K562 (cell line): Measurements from ENCODE around the gene DBF4B. TPM values are rescaled to one million over a fixed set of nuclear protein-coding genes. Genes with fewer than 3 reads are reported as not detected.

Experiments used
- ATAC-seq: fragments of 200-7000 bp; cut with Tn5 transposase; 3 replicates; pipeline ENCODE4 v1.9.1; 2020; ENCODE audit warnings: moderate library complexity
- BruUV-seq: library from RNA; stranded (reverse); fragments of 400-500 nt; replicated peaks from 2 replicates; lab custom pipeline; 2021; lab: Mats Ljungman, UMichigan
- CTCF ChIA-PET: fragments of 300-600 bp; formaldehyde crosslinking; extraction: SDS; loops from one replicate; lab custom pipeline; 2021; ENCODE audit warnings: low intra/inter-chr PET ratio; lab: Yijun Ruan, JAX
- POLR2A ChIA-PET: fragments of 300-600, 350-650 bp; sonication (Branson Sonifier 250); formaldehyde crosslinking; extraction: SDS; loops from one replicate; lab custom pipeline; 2021; ENCODE audit warnings: antibody characterized with exemption, inconsistent platforms; lab: Yijun Ruan, JAX
- DNase-seq, 4 experiments: peaks; one replicate each; pipeline versions ENCODE4 v3.0.0 to v3.0.0-alpha.2; 2011 to 2018; ENCODE audit warnings: low spot score in 3 of 4, mixed read lengths in 3 of 4; ENCODE audit errors: extremely low read depth in 1 of 4
- FAIRE-seq: peaks from 2 replicates; lab custom pipeline; 2011; peaks lifted over from hg19 to GRCh38; lab: Jason Lieb, UNC
- H2AFZ ChIP-seq: 2 replicates; pipeline ENCODE4 v1.6.0; 2011; ENCODE audit warnings: low read depth, low read length, control low read depth, inconsistent platforms
- H3K27ac ChIP-seq: fragments of 200-600 bp; 3 replicates; pipeline ENCODE4 v1.8.0; 2011; ENCODE audit warnings: low read depth, mild to moderate bottlenecking, control low read depth, inconsistent platforms, low read length, moderate library complexity, mixed read lengths; ENCODE audit errors: extremely low read depth
- H3K27me3 ChIP-seq, 2 experiments: fragments of 300-600 bp in 1 of 2; 2 replicates in 1 of 2; 3 replicates in 1 of 2; pipeline versions ENCODE4 v1.6.0 to v1.8.0; 2011; ENCODE audit warnings: inconsistent platforms in 2 of 2, low read length in 2 of 2, mild to moderate bottlenecking in 1 of 2, mixed read lengths in 1 of 2, moderate library complexity in 1 of 2; ENCODE audit not compliant: control insufficient read depth in 2 of 2, insufficient read depth in 2 of 2
- H3K36me3 ChIP-seq: fragments of 300-600 bp; 3 replicates; pipeline ENCODE4 v1.8.0; 2011; ENCODE audit warnings: mild to moderate bottlenecking, low read length, inconsistent platforms; ENCODE audit not compliant: control insufficient read depth, insufficient read depth
- H3K4me1 ChIP-seq, 2 experiments: fragments of 200-600 bp in 1 of 2; replicated peaks in 1 of 2; 2 replicates in 1 of 2; 3 replicates in 1 of 2; pipeline versions ENCODE4 v1.5.1 to v1.8.0; 2011; ENCODE audit warnings: inconsistent platforms in 2 of 2, low read length in 2 of 2, mild to moderate bottlenecking in 1 of 2, mixed read lengths in 1 of 2, moderate library complexity in 1 of 2; ENCODE audit not compliant: control insufficient read depth in 2 of 2, insufficient read depth in 2 of 2
- H3K4me2 ChIP-seq: 2 replicates; pipeline ENCODE4 v1.6.1; 2011; ENCODE audit warnings: low read length, control low read depth, inconsistent platforms, mixed read lengths; ENCODE audit not compliant: insufficient read depth
- H3K4me3 ChIP-seq: fragments of 200-600 bp; sonication (generic), shearing (Covaris generic); 2 replicates; pipeline ENCODE4 v1.5.1; 2016; ENCODE audit warnings: control low read depth, inconsistent platforms
- H3K79me2 ChIP-seq: fragments of 200-600 bp; 3 replicates; pipeline ENCODE4 v1.8.0; 2011; ENCODE audit warnings: low read length, inconsistent platforms; ENCODE audit not compliant: control insufficient read depth, insufficient read depth
- H3K9ac ChIP-seq, 2 experiments: 2 replicates each; pipeline versions ENCODE4 v1.6.0 to v1.6.1; 2011; ENCODE audit warnings: low read depth in 2 of 2, low read length in 2 of 2, control low read depth in 1 of 2, inconsistent platforms in 1 of 2, mild to moderate bottlenecking in 1 of 2, mixed read lengths in 1 of 2; ENCODE audit not compliant: insufficient read depth in 1 of 2
- H3K9me1 ChIP-seq: one replicate; pipeline ENCODE4 v1.6.0; 2011; ENCODE audit warnings: inconsistent platforms, mild to moderate bottlenecking, low read length, moderate library complexity; ENCODE audit not compliant: control insufficient read depth, insufficient read depth
- H3K9me3 ChIP-seq: replicated peaks from 2 replicates; pipeline ENCODE4 v1.5.1; 2011; ENCODE audit warnings: low read depth, low read length, inconsistent platforms; ENCODE audit not compliant: control insufficient read depth, insufficient read depth
- H4K20me1 ChIP-seq: replicated peaks from 2 replicates; pipeline ENCODE4 v1.6.1; 2011; ENCODE audit warnings: low read length, inconsistent platforms, mixed read lengths; ENCODE audit not compliant: control insufficient read depth, insufficient read depth
- BCOR ChIP-seq: fragments of 450-650 bp; IDR thresholded peaks from 2 replicates; pipeline ENCODE4 v1.6.1; 2016
- ETS1 ChIP-seq: conservative IDR thresholded peaks from 2 replicates; pipeline ENCODE4 v1.6.1; 2011; ENCODE audit warnings: low read depth, mild to moderate bottlenecking, low read length; ENCODE audit not compliant: control insufficient read depth
- KDM5B ChIP-seq: fragments of 200-600 bp; sonication (generic); IDR thresholded peaks from 2 replicates; pipeline ENCODE4 v1.6.1; 2012; ENCODE audit warnings: low read depth, mild to moderate bottlenecking, moderate library complexity, low read length, control low read depth, inconsistent platforms; ENCODE audit not compliant: insufficient replicate concordance
- PATZ1 ChIP-seq: fragments of 250-450 bp; sonication (Bioruptor Pico); IDR thresholded peaks from 2 replicates; pipeline ENCODE4 v1.5.0; 2020; ENCODE audit warnings: mild to moderate bottlenecking, borderline replicate concordance
- SIN3B ChIP-seq: fragments of 450-650 bp; IDR thresholded peaks from 2 replicates; pipeline ENCODE4 v1.6.1; 2017; ENCODE audit warnings: low read depth, mild to moderate bottlenecking, moderate library complexity
- SMARCA4 ChIP-seq: fragments of 450-650 bp; IDR thresholded peaks from 2 replicates; pipeline ENCODE4 v1.6.1; 2016
- ZC3H8 ChIP-seq: fragments of 450-650 bp; IDR thresholded peaks from 2 replicates; pipeline ENCODE4 v1.6.1; 2017
- ZNF316 ChIP-seq: fragments of 450-650 bp; IDR thresholded peaks from 2 replicates; pipeline ENCODE4 v1.6.1; 2016
- WGBS: fragments of 100-300 bp; shearing (Covaris generic); methylation state at CpG from one replicate; pipeline ENCODE4 v1.1.6; 2016; ENCODE audit warnings: low coverage, mixed read lengths; ENCODE audit not compliant: insufficient coverage; ENCODE audit errors: missing lambda C conversion rate; 5-methylcytosine and 5-hydroxymethylcytosine counted together
- in situ Hi-C: fragments of 300-500 bp; cut with MboI; formaldehyde crosslinking; loops from 4 replicates; pipeline ENCODE4 v1.15.0; 2018; ENCODE audit warnings: inconsistent platforms, mixed read lengths
- intact Hi-C: fragments of 100-400 bp; cut with micrococcal nuclease; formaldehyde crosslinking; loops from 2 replicates; pipeline ENCODE4 v1.14.2; 2022
- polyA plus RNA-seq, 8 experiments: library from polyadenylated mRNA; depleted of rRNA in 4 of 8; stranded (reverse) in 5 of 8; unstranded in 3 of 8; fragments of >200 nt; fragmentation: Nextera tagmentation in 2 of 8; fragmentation: Illumina TruSeq in 1 of 8; extraction: Ambion mirVana in 2 of 8; extraction: Trizol in 1 of 8; gene quantifications; 2 replicates each; pipeline versions ENCODE4 v1.2.1 to v1.2.3, GENCODE V29; 2011 to 2014; ENCODE audit warnings: inconsistent platforms in 1 of 8, missing spikeins in 1 of 8
- total RNA-seq, 7 experiments: library from RNA; depleted of rRNA in 6 of 7; stranded (reverse); fragments of >200 nt in 6 of 7; fragmentation: Illumina TruSeq in 2 of 7; extraction: Trizol in 2 of 7; gene quantifications; 2 replicates each; pipeline versions ENCODE4 v1.2.1 to v1.2.3, GENCODE V29; 2011 to 2021; ENCODE audit warnings: low replicate concordance in 1 of 7
- TF ChIP-seq, protein P1 (sequence below): fragments of 250-450 bp; sonication (Bioruptor Pico); IDR thresholded peaks from 2 replicates; pipeline ENCODE4 v1.9.0; 2021; ENCODE audit warnings: mild to moderate bottlenecking, inconsistent platforms

The DBF4B gene
- total and polyA plus RNA-seq, 9 of the 15 experiments (the other 6 are each of a cell fraction or from before 2014, with no cell fraction given), result 2.5 to 26.9 (median 14.6) TPM

DNA sequence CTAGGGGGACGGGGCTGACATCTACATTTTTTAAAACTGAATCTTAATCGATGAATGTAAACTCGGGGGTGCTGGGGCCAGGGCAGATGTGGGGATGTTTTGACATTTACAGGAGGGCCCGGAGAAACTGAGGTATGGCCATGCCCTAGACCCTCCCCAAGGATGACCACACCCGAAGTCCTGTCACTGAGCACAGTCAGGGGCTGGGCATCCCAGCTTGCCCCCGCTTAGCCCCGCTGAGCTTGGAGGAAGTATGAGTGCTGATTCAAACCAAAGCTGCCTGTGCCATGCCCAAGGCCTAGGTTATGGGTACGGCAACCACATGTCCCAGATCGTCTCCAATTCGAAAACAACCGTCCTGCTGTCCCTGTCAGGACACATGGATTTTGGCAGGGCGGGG lies 71.7 kb downstream of the DBF4B start:
- Histone ChIP-seq H3K9me1 (no peaks in the 10 kb centered on the region), H3K4me1 (peaks cover 6 to 51% of the 10 kb centered on the region in 2 experiments; a peak in 4 of 5 replicates), H3K9me3 (no peaks in the 10 kb centered on the region), H3K9ac (no peak overlapping the region), H3K27me3 (peaks cover 12 to 50% of the 10 kb centered on the region in 2 experiments; a peak in 3 of 5 replicates), H4K20me1 (no peaks in the 10 kb centered on the region; the same call in 1 of the 2 replicates), H3K79me2 (no peaks in the 10 kb centered on the region), H3K4me2 (no peak overlapping the region), H3K36me3 (no peaks in the 10 kb centered on the region), H3K4me3 (no peak overlapping the region), H3K27ac (no peak overlapping the region), H2AFZ (no peak overlapping the region)
- BruUV-seq, result no TSS peak
- no peak for DNase-seq
- ChIA-PET CTCF (interaction anchor here (1.1 to 3.8 kb wide), 4 partner anchors 85 to 351 kb away, joined by 3 to 38 read pairs (median 11); no protein-coding TSS in a partner anchor), POLR2A (interaction anchor here (0.5 to 1.1 kb wide), 5 partner anchors 14 to 115 kb away, joined by 3 to 6 read pairs (median 3); no protein-coding TSS in a partner anchor)
- 33% methylated on average over 11 of the region's 12 CpGs for WGBS
- in situ Hi-C loops, result loop anchor here (5.0 kb wide), 1 partner anchor 87 kb away; no protein-coding TSS in a partner anchor
- TF ChIP-seq, protein P1, sequence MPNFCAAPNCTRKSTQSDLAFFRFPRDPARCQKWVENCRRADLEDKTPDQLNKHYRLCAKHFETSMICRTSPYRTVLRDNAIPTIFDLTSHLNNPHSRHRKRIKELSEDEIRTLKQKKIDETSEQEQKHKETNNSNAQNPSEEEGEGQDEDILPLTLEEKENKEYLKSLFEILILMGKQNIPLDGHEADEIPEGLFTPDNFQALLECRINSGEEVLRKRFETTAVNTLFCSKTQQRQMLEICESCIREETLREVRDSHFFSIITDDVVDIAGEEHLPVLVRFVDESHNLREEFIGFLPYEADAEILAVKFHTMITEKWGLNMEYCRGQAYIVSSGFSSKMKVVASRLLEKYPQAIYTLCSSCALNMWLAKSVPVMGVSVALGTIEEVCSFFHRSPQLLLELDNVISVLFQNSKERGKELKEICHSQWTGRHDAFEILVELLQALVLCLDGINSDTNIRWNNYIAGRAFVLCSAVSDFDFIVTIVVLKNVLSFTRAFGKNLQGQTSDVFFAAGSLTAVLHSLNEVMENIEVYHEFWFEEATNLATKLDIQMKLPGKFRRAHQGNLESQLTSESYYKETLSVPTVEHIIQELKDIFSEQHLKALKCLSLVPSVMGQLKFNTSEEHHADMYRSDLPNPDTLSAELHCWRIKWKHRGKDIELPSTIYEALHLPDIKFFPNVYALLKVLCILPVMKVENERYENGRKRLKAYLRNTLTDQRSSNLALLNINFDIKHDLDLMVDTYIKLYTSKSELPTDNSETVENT (CRISPR knock-in tag), result no peak
- TF ChIP-seq SIN3B, result no peak
- TF ChIP-seq ZC3H8, result no peak
- no peak for TF ChIP-seq BCOR
- no peak for TF ChIP-seq PATZ1 (CRISPR knock-in tag)
- TF ChIP-seq KDM5B, result no peak
- TF ChIP-seq ETS1, result no peak
- no peak for TF ChIP-seq ZNF316
- no peak for TF ChIP-seq SMARCA4
- no peak for FAIRE-seq
- no peak for ATAC-seq
- intact Hi-C loops, result no loop called here
